ENCODE results near the gene CBX8. TPM values are rescaled to one million over a fixed set of nuclear protein-coding genes. Genes with fewer than 3 reads are reported as not detected.

CBX8 gene
- total and polyA plus RNA-seq, 2 of the 13 experiments (the other 11 are each of a cell fraction or from before 2014, with no cell fraction given) = 0.34 to 12.6 TPM

DNA sequence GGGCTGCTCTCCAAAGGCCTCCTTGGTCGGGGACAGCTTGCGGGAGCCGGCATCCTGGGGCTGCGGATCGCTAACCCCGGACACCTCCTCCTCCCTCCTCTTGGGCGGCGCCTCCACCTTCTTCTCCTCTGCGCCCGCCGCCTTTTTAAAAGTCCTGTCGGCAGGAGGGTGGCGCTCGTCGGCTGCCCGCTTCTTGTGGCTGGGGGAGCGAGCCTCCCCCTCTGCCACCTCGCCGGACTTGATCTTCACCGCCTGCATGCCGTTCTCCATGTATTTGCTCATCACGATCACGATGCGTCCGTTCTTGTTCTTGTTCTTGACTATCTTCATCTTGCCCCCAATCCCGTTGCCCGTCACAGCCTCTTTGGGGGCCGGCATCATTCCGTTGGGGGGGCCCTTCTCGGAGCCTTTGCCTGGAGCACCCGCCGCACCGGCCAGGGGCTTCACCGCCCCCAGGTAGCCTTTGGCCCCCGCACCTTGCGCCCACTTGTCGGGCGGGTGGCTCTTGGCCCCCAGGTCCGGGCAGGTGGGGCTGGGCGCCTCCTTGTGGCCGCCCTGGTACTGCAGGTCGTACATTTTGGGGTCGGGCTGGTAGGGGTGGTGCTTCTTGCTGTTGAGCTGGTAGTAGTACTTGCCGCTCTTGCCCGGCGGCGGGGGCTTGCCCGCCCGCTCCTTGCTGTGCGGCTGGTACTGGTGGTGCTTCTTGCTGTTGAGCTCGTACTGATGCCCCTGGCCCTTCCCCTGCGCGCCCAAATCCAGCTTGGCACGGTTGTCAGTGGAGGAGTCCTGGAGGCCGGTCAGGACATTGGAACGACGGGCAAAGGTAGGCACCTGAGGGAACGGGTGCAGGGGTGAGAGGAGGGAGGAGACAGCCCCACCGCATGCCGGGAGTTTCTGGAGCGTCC, 37.9 kb upstream of the CBX8 start (continued):
- 0 out of 2 replicates have a peak, but pooled peaks have one; percentile 57 for TF ChIP-seq ZNF253 (CRISPR knock-in tag; IDR thresholded peaks at IDR 0.05; ENCODE audit: borderline replicate concordance)
- TF ChIP-seq, protein P1, sequence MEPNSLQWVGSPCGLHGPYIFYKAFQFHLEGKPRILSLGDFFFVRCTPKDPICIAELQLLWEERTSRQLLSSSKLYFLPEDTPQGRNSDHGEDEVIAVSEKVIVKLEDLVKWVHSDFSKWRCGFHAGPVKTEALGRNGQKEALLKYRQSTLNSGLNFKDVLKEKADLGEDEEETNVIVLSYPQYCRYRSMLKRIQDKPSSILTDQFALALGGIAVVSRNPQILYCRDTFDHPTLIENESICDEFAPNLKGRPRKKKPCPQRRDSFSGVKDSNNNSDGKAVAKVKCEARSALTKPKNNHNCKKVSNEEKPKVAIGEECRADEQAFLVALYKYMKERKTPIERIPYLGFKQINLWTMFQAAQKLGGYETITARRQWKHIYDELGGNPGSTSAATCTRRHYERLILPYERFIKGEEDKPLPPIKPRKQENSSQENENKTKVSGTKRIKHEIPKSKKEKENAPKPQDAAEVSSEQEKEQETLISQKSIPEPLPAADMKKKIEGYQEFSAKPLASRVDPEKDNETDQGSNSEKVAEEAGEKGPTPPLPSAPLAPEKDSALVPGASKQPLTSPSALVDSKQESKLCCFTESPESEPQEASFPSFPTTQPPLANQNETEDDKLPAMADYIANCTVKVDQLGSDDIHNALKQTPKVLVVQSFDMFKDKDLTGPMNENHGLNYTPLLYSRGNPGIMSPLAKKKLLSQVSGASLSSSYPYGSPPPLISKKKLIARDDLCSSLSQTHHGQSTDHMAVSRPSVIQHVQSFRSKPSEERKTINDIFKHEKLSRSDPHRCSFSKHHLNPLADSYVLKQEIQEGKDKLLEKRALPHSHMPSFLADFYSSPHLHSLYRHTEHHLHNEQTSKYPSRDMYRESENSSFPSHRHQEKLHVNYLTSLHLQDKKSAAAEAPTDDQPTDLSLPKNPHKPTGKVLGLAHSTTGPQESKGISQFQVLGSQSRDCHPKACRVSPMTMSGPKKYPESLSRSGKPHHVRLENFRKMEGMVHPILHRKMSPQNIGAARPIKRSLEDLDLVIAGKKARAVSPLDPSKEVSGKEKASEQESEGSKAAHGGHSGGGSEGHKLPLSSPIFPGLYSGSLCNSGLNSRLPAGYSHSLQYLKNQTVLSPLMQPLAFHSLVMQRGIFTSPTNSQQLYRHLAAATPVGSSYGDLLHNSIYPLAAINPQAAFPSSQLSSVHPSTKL (CRISPR knock-in tag; IDR thresholded peaks at IDR 0.05) = 0 out of 2 replicates have a peak, but pooled peaks have one; percentile 33
- TF ChIP-seq, protein P2, sequence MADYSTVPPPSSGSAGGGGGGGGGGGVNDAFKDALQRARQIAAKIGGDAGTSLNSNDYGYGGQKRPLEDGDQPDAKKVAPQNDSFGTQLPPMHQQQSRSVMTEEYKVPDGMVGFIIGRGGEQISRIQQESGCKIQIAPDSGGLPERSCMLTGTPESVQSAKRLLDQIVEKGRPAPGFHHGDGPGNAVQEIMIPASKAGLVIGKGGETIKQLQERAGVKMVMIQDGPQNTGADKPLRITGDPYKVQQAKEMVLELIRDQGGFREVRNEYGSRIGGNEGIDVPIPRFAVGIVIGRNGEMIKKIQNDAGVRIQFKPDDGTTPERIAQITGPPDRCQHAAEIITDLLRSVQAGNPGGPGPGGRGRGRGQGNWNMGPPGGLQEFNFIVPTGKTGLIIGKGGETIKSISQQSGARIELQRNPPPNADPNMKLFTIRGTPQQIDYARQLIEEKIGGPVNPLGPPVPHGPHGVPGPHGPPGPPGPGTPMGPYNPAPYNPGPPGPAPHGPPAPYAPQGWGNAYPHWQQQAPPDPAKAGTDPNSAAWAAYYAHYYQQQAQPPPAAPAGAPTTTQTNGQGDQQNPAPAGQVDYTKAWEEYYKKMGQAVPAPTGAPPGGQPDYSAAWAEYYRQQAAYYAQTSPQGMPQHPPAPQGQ (CRISPR knock-in tag; IDR thresholded peaks at IDR 0.05; ENCODE audit: borderline replicate concordance) = no peak
- TF ChIP-seq RXRB (CRISPR knock-in tag; IDR thresholded peaks at IDR 0.05; ENCODE audit: borderline replicate concordance) = peak; percentile 39; the same call in 1 of the 2 replicates
- peak; percentile 39 for TF ChIP-seq IKZF4 (CRISPR knock-in tag; IDR thresholded peaks at IDR 0.05; ENCODE audit: borderline replicate concordance, low read depth, not compliant biosample characterization)
- peak; percentile 43; the same call in 1 of the 2 replicates for TF ChIP-seq ZNF263 (CRISPR knock-in tag; IDR thresholded peaks at IDR 0.05)
- peak; percentile 53 for TF ChIP-seq XRCC5 (optimal IDR thresholded peaks at IDR 0.05; ENCODE audit: low read length)
- no peak for TF ChIP-seq TCF7 (IDR thresholded peaks at IDR 0.05; ENCODE audit: low read depth)
- 0 out of 2 replicates have a peak, but pooled peaks have one; percentile 35 for TF ChIP-seq ZNF766 (CRISPR knock-in tag; IDR thresholded peaks at IDR 0.05; ENCODE audit: borderline replicate concordance)
- TF ChIP-seq KLF13 (CRISPR knock-in tag; IDR thresholded peaks at IDR 0.05) = 0 out of 2 replicates have a peak, but pooled peaks have one; percentile 24
- TF ChIP-seq IRF2 (CRISPR knock-in tag; IDR thresholded peaks at IDR 0.05) = 0 out of 2 replicates have a peak, but pooled peaks have one; percentile 3
- TF ChIP-seq, protein P3, sequence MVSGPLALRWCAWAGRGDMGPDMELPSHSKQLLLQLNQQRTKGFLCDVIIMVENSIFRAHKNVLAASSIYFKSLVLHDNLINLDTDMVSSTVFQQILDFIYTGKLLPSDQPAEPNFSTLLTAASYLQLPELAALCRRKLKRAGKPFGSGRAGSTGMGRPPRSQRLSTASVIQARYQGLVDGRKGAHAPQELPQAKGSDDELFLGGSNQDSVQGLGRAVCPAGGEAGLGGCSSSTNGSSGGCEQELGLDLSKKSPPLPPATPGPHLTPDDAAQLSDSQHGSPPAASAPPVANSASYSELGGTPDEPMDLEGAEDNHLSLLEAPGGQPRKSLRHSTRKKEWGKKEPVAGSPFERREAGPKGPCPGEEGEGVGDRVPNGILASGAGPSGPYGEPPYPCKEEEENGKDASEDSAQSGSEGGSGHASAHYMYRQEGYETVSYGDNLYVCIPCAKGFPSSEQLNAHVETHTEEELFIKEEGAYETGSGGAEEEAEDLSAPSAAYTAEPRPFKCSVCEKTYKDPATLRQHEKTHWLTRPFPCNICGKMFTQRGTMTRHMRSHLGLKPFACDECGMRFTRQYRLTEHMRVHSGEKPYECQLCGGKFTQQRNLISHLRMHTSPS (CRISPR knock-in tag; IDR thresholded peaks at IDR 0.05; ENCODE audit: low read depth) = peak; percentile 35; the same call in 1 of the 2 replicates
- no peak for TF ChIP-seq ZNF383 (CRISPR knock-in tag; IDR thresholded peaks at IDR 0.05; ENCODE audit: borderline replicate concordance)
- no peak for TF ChIP-seq NFE2L2 (IDR thresholded peaks at IDR 0.05; ENCODE audit: low read length)
- TF ChIP-seq SALL1 (CRISPR knock-in tag; IDR thresholded peaks at IDR 0.05) = peak; percentile 30; the same call in 1 of the 2 replicates
- TF ChIP-seq ZNF678 (CRISPR knock-in tag; IDR thresholded peaks at IDR 0.05) = 0 out of 2 replicates have a peak, but pooled peaks have one; percentile 37
- TF ChIP-seq LCORL (IDR thresholded peaks at IDR 0.05) = no peak
- peak; percentile 9; the same call in 1 of the 2 replicates for TF ChIP-seq LCORL (CRISPR knock-in tag; IDR thresholded peaks at IDR 0.05)
- TF ChIP-seq ZNF558 (CRISPR knock-in tag; IDR thresholded peaks at IDR 0.05; ENCODE audit: borderline replicate concordance) = no peak

Data from HepG2 (cell line).